TTC549 (cell line): ENCODE data around the gene RGL1.
"Not testable (repeated sequence)": the region's sequence is repeated elsewhere in the genome, so short reads cannot be mapped to it uniquely, and the experiment has no call there.

ENCODE experiments used
- FAIRE-seq: peaks from 2 replicates; lab custom pipeline; 2012; peaks lifted over from hg19 to GRCh38; lab: Jason Lieb, UNC

Gene RGL1

DNA sequence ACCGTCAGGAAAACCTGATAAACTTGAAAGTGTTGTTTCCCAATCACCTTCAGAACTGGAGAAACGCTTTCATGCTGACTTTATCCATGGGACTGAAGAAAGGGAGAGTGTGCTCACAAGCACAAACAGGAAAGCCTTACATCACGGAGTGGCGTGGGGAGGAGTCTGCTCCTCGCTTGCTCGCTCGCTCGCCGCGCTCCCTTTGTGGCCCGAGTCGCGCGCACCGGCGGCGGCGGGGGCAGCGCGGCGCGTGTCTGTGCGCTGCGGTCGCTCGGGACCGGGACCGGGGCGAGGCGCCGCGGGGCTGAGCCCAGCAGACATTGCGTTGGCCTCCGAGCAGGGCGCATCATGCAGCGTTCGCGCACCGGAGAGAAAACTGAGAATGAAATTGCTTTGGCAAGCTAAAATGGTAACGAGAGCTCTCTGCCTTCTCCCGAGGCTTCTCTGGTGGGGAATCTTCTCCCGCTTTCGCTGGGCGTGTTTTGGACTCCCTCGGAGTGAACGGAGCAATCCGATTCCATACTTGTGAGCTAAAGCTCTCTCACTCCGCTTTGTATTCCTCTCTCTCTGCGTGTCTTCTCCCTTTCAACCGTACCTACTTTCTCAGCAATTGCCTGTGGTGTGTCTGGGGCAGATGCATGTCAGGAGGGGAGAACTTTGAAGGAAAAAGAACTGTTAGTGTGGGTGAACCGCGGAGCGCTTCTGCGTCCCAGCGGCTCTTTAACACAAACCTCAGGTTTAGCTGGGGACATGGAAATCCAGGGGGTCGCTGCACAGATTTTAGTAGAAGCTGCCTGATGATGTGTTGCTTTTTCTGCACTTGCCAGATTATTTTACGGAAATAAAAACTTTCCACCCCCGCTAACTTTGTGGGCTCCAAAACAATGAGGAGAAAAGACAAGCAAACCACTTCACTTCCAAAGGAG lies at the start of gene RGL1:
Gene RGL1, plus strand, starts transcription at position 205 of the 926 bp plus-strand sequence. Its CDS starts 178 bp downstream, at position 383.
- FAIRE-seq, result no peak

DNA sequence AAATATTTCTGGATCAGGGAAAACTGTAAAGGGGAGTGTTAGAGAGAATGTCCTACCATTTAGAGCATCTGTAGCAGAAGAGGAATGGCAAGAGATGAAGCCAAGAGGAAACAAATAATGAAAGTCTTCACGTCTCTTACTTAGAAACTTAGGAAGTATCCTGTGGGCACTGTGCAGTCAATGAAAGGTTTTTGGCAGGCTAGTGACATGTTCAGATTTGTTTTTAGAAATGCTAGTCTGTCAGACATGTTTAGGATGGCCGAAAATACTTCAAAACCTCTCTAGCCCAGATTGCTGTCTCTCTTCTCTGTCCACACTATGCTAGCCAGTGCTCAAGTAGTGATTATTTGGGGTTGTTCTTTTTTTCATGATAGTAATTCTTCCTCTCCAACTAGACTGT lies 48.6 kb upstream of the RGL1 start:
- FAIRE-seq, result no peak

DNA sequence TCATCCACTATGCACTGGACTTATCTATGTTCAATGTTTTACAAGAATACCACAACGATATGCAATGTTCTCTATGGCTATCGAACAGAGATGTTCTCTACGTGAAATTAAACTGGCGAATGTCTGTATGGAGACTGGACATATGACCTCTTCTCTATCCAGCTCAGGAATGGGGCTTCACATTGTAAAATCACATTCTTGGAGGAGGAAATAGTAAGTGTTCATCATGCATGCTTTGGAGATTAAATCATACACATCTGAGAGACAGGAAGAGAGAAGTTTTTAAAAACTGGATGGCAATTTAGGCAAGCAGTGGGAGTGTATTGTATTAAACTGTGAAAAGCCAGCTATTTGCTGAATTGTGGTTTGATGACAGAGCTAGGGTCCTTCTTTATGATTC lies 47.9 kb upstream of the RGL1 start:
- no peak for FAIRE-seq

DNA sequence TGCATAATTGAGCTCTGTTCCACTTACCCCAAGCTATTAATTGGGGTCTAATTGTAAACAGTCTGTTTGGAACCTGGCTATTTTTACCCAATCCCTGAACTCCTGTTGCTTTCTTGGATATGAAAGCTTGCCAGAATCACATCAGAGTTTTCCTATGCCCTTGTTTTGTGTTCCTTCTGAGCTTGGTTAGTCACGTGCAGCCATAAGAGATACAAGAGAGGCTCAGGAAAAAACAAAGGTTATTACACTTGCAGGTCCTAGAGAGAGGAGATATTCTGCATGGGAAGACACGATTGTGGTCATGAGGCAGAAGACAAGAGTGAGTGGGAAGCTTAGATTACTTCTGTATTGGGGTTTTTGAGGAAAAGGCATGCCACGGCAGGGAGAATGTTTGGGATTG lies 46.0 kb upstream of the RGL1 start:
- no peak for FAIRE-seq

DNA sequence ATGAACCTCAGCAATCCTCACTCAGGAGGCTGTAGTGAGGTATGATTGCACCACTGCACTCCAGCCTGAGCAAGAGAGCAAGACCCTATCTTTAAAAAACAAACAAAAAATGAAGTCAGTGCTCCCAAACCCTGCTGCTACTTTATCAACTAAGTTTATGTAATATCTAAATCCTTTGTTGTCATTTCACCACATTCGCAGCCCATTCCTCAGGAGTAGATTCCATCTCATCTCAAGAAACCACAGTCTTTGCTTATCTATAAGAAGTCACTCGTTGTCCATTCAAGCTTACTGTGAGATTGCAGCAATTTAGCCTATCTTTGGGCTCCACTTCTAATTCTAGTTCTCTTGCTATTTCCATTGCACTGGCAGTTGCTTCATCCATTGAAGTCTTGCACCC lies 44.3 kb upstream of the RGL1 start:
- FAIRE-seq, result no peak

DNA sequence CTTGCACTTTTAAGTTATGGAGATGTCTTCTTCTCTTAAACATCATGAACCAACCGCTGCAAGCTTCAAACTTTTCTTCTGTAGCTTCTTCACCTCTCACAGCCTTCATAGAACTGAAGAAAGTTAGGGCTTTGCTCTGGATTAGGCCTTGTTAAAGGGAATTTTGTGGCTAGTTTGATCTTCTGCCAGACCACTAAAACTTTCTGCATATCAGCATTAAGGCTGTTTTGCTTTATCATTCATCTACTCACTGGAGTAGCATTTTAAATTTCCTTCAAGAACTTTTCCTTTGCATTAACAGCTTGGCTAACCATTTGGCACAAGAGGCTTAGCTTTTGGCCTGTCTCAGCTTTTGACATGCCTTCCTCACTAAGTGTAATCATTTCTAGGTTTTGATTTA lies 43.0 kb upstream of the RGL1 start:
- FAIRE-seq, result no peak

DNA sequence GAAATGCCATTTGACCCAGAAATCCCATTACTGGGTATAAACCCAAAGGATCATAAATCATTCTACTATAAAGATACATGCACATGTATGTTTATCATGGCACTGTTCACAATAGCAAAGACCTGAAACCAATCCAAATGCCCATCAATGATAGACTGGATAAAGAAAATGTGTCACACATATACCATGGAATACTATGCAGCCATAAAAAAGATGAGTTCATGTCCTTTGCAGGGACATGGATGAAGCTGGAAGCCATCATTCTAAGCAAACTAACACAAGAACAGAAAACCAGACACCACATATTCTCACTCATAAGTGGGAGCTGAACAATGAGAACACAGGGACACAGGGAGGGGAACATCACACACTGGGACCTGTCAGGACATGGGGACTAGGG lies 42.1 kb upstream of the RGL1 start:
- FAIRE-seq, result not testable (repeated sequence)

DNA sequence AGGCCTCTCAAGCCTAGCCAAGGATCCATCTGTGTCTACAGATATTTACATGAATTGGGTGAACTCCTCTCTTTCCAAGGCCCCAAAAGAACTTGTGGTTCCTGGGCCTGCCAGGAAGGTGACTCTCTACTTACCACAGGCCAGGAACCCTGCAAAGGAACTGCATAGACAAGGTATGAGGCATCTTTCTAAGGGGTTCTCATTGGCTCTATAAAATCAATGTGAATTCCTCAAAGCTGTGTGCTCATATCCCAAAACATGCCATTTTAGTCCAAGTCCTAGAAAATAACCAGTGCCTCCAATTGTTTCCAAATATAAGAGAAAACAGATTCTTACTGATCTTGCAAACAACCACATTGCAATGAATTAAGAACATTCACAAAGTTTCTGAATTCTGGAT lies 39.9 kb upstream of the RGL1 start:
- no peak for FAIRE-seq

DNA sequence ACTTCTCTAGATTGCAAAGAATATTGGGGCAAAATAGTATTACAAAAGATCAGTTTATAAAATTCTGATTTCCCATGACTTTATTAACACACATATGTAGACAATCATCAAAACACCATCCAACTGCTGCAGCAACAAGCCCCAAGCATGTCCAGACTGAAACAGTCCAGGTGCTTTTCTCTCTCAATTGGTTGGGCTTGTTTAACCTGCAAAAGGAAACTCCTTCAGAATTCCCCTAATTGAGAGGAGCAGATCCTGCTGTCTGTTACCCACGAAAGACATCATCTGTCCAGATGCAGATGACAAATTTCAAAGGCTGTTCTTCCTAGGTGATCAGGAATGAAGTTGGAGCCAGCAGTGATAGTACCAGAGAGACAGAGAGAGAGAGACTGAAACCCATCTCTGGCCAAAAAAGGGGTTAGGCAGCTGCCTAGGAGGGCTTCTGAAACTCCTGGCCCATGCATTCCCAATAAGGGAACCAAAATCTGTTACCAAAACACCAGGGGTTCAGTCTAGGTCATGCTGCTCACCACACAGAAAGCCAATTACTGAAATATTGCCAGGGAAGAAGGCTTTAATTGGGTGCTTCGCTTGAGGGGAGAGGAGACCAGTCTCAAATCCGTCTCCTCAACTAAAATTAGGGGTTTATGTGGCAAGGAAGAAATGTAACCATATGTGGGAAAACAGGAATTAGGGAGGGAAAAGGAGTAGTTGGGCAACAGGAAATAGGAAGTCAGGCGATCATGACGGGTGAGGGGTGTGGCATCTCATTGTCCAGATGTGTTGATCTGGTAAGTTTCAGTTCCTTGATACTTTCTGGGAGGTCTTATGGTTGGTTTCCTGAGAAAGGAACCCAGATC lies 34.7 kb upstream of the RGL1 start:
- no peak for FAIRE-seq

DNA sequence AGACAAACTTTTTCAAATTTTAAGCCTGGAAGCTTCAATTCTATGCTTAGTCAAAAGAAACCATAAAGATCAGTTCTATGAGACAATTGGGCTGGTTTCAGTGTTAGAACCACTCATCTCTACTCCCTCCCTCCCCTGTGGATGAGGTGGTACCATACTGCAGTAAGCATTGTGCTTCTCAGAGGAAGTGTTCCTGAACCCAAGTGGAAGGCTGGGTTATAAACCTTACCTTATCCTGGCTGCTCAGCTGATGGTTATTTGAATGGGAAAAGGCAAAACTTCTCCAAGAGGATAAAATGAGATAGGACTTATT lies 34.1 kb upstream of the RGL1 start:
- no peak for FAIRE-seq

DNA sequence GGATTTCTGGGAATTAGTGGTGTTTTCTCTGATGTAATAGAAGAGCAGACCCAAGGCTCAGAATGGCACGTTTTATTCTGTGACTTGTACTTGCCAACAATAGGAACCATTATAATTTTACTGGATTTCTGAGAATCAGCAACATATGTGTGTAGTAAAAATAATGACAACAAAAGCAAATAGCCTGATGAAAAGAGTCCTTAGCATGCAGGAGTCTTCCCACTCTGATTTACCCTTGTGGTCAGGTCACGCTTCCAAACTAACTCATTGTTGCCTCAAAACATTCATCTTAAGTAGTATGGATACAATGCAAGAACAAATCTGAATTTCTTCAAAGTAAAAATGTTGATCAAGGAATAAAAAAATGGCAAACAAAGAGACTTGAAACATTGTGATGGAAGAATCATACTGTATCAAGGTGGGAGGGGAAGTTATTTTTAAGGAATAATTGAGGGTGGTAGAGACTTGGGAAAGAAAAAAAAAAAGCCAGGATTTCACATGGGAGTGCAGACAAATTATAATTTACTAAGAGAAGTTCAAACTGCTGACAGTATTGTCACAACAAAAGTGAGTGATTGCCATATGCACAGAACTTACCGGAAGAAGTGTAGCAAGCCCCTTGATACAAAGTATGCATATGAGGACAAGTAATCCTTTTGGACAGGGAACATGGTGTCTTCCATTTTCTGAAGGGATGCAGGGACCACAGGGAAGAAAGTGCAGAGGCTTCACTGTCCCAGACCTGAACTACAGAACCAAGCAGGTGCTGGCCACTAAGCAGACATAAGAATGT lies 31.2 kb upstream of the RGL1 start:
- no peak for FAIRE-seq

DNA sequence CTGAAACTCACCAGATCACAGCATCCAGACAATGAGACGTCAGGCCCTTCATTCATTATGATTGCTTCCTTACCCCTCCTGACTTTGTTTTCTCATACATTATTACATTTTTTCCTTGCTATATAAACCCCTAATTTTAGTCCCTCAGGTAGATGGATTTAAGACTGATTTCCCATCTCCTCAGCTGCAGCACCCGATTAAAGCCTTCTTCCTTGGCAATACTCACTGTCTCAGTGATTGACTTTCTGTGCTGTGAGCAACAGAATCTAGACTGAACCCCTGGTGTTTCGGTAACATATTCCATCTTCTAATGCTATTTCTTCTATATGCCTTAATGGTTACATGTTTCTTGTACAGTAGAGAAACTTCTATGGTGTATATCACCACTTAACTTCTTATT lies 30.0 kb upstream of the RGL1 start:
- FAIRE-seq, result no peak

DNA sequence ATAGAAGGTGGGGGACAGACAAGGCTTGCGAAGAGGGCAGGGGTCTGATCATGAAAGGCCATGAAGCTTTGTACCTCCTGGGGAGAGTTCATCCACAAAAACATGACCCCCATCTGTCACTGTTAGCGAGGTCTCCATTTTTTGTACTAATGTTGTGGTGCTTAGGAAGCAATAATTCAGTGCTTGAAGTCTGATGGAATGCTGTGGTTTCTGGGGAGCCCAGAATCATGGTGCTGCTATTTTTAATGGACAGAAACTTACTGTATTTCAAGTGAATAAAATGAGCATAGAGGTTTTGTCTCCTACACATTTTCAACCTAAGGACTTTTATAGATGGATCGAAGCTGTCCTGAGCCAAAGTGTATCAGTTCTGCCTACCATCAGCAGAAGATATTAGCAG lies 28.2 kb upstream of the RGL1 start:
- no peak for FAIRE-seq

DNA sequence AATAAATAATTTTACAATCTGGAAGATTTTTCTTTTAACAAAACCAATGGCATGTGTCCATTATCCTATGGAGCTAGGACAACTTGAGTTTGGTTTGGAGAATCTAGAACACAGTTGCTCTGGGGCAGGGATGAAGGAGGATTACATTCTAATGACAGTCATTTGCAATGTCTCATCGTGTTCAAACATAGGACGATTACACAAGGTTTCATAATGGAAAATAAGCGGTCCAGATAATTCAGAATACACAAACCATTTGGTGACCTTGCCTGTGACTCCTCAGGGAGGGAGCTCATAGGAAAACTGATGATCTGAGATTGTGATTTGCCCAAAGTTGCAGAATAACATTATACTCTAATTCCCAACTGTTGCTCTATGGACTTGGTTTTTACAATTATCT lies 27.6 kb upstream of the RGL1 start:
- no peak for FAIRE-seq

DNA sequence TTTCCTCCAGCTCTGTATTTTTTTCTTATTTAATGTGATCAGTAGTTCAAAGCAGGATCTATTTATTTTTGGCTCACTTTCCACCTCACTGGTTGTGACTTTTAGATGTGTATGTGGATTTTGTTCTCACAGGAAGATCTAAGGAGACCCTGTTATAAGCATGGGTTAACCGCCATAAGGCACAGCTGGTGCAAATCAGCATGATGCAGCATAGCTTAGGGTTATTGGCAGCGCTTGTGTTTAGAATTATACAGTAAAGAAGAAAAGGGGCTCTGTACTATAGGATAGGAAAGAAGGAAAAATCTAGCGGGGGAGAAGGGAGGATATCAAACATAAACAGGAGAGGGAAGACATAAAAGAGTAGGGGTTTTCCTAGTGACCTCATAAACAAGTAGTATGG lies 26.9 kb upstream of the RGL1 start:
- FAIRE-seq, result no peak

DNA sequence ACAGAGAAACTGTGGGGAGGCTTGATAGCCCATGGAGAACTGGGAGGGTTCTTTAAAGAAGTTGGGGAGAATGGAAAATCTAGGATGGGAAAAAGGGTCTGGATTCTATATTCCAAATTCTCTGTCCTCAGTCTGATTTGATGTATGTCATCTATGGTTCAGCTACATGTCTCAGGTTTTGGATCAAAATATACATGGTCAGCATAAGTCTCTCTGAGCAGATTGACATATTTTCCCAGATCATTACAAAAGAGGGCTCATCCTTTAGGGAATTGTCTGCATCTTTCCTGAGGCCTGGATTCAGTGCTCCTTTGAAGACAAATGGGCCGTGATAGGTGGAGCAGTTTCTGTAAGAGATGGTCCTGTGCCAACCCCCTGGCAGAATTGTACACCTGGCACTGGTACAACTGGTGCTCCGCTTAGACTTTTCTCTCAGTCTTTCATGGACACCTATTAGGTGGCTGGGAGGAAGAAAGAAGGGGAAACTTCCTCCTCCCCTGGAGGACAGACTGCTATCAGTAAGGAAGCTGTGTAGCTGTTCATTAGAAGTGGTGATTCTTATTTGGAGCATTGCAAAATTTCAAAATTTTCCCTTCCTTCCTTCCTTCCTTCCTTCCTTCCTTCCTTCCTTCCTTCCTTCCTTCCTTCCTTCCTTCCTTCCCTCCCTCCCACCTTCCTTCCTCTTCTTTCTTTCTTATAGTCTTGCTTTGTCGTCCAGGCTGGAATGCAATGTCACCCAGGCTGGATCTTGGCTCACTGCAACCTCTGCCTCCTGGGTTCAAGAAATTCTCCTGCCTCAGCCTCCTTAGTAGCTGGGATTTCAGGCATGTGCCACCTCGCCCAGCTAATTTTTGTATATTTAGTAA lies 26.1 kb upstream of the RGL1 start:
- FAIRE-seq, result no peak

DNA sequence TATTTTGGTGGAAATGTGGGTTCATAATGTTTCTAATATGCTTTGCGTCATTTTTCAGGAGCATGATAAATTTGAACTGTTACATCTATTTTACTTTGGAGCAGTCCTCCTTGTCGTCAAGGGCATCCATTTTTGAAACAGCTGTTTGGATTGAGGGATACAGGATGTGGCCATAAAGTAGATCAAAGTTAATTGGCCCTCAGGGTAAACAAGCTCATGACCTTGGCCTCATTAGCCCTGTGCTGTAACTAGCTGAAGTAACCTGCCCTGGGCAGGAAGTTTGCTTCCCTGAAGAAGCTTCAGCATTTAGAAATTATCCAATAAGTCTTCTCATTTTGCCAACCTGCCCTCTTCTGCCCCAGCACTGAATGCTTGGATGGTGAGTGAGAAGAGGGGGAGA lies 24.8 kb upstream of the RGL1 start:
- FAIRE-seq, result no peak

DNA sequence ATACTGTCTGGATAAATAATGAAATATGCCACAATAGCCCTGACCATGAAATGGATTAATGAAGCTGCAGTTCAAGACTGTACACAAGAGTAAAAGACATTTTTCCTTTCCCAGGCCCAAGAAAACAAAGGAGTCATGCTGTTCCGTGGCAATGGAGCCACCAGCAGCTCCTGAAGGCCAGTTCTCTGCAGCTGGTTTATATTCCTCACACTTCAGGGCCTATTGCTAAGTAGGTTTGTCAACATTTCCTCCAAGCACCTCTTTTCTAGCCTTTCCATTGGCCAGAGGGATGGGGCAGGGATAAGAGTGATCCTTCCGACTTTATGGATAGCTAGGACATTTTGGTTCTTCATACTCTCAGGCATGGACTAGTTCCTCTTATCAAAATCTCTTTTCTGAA lies 24.2 kb upstream of the RGL1 start:
- FAIRE-seq, result no peak

DNA sequence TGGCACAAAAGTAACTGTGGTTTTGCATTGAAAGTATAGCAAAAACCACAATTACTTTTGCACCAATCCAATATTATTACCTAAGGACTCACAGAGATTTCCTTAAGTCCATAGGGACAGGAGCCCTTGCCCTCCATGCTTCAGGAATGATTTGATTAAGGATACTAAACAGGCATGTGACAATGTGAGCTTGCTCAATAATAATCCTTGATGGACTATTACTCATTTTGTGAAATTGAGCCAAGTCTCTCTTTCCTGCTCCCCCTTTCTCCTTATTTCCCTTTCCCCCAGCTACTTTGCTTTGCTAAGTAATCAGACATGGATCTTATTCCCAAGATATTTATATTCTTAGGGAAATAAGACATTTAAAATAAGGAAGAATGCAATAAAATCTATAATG lies 21.6 kb upstream of the RGL1 start:
- no peak for FAIRE-seq

DNA sequence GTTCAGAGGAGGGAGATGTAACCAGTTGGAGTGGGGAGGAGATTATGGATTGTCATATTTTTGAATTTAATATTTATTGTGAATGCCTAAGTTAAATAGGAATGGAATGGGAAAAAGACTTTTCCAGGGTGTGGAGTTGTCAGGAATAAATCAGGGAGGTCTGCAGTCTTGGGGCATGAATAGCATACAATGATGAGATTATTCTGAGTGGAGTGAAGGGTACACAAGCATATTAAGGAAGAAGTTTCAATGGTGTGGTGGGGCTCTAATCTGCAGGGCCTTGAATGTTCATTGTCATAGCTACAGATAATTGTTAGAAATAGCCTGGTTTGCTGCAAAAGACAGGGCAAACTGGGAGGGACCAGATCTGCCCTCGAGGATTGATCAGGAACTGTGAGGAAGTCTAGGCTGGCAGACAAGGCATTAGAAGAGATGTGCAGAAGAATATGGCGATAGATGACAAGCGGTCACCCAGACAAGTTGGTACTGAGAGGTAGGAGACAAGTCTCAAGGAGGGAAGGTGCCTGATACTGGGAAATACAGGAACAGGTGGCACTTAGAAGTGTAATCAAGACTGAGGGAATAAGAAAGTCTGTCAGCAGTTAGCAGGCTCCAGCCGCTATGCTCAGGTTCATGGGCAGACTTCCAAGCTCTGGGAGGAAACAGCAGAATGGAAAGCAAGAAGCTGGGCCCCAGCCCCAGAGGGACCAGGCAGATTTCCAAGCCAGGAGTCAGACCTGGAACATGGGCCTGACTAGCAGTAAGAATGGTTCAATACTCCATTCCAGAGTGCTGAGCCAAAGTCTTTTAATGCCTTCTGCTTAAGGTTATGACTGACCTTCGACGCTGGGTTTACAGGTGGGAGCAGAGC lies 20.9 kb upstream of the RGL1 start:
- FAIRE-seq, result no peak

DNA sequence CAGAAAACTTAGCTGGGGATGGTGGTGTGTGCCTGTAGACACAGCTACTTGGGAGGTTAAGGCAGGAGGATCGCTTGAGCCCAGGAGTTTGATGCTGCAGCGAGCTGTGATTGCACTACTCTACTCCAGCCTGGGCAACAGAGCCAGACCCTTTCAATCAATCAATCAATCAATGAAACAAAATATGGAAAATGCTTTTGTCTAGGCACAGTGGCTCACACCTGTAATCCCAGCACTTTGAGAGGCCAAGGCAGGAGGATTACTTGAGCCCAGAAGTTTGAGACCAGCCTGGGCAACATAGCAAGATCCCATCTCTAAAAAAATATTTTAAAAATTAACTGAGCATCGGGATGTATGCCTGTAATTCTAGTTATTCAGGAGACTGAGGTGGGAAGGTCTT lies 19.0 kb upstream of the RGL1 start:
- not testable (repeated sequence) for FAIRE-seq
